ENCODE results near the gene MYBL2. TPM values are rescaled to one million over a fixed set of nuclear protein-coding genes. Genes with fewer than 3 reads are reported as not detected.
"Not testable (repeated sequence)": the region's sequence is repeated elsewhere in the genome, so short reads cannot be mapped to it uniquely, and the experiment has no call there.

Gene MYBL2
- polyA plus RNA-seq, 1 donor (not counting 4 experiments of a cell fraction or from before 2014, with no cell fraction given): 4.0 TPM

GRCh38 chr20:43650997-43651525 lies 15.9 kb upstream of the MYBL2 start:
- no peak for DNase-seq (ENCODE audit: low read depth, low spot score)
- no peaks in the 10 kb centered on the region for H3K4me1 ChIP-seq (ENCODE audit: control insufficient read depth, extremely low read depth, insufficient read depth, low read length)
- H3K4me2 ChIP-seq (ENCODE audit: control insufficient read depth, extremely low read depth, insufficient read depth, low read depth, low read length): no peak overlapping the region
- no peak overlapping the region for H3K4me3 ChIP-seq (ENCODE audit: control insufficient read depth in 2 of 3, extremely low read depth in 1 of 3, insufficient read depth in 2 of 3, low read depth in 1 of 3, low read length in 3 of 3)
- H3K27me3 ChIP-seq (ENCODE audit: control insufficient read depth, extremely low read depth, insufficient read depth, low read length): no peaks in the 10 kb centered on the region
- dilution Hi-C loops (cut with MboI; ENCODE audit: extremely low pct_ligation_motif_present, low sequenced_read_pairs): no loop called here
- H4K20me1 ChIP-seq (ENCODE audit: control insufficient read depth, extremely low read depth, insufficient read depth, low read length): no peaks in the 10 kb centered on the region
- no peaks in the 10 kb centered on the region for H3K79me2 ChIP-seq (ENCODE audit: control insufficient read depth, insufficient read depth, low read length)
- no peak for FAIRE-seq
- TF ChIP-seq EZH2 (IDR thresholded peaks at IDR 0.05; ENCODE audit: low read length) (no peak), CTCF (optimal IDR thresholded peaks at IDR 0.05 in 1 of 3, IDR thresholded peaks at IDR 0.05 in 1 of 3, conservative IDR thresholded peaks at IDR 0.05 in 1 of 3; ENCODE audit: extremely low read depth in 1 of 3, insufficient read depth in 2 of 3, low read length in 3 of 3) (no peak)
- no peak overlapping the region for H2AFZ ChIP-seq (ENCODE audit: control insufficient read depth, low read length)
- peaks cover 1 to 4% of the 10 kb centered on the region in 2 experiments for H3K36me3 ChIP-seq (ENCODE audit: control insufficient read depth in 2 of 2, extremely low read depth in 1 of 2, insufficient read depth in 2 of 2, low read length in 2 of 2)
- H3K9me1 ChIP-seq (ENCODE audit: control insufficient read depth, extremely low read depth, insufficient read depth, low read length): no peaks in the 10 kb centered on the region
- H3K9ac ChIP-seq (ENCODE audit: control insufficient read depth, extremely low read depth, insufficient read depth, low read length): no peak overlapping the region
- no peaks in the 10 kb centered on the region for H3K9me3 ChIP-seq (ENCODE audit: control insufficient read depth, low read depth, low read length)
- H3K27ac ChIP-seq (ENCODE audit: control insufficient read depth, insufficient read depth, low read length): no peak overlapping the region

GRCh38 chr20:43651650-43652184 lies 15.2 kb upstream of the MYBL2 start:
- FAIRE-seq; H3K27ac ChIP-seq (ENCODE audit: control insufficient read depth, insufficient read depth, low read length); H3K4me2 ChIP-seq (ENCODE audit: control insufficient read depth, extremely low read depth, insufficient read depth, low read depth, low read length); H2AFZ ChIP-seq (ENCODE audit: control insufficient read depth, low read length); H4K20me1 ChIP-seq (ENCODE audit: control insufficient read depth, extremely low read depth, insufficient read depth, low read length); H3K27me3 ChIP-seq (ENCODE audit: control insufficient read depth, extremely low read depth, insufficient read depth, low read length); H3K4me1 ChIP-seq (ENCODE audit: control insufficient read depth, extremely low read depth, insufficient read depth, low read length); H3K9ac ChIP-seq (ENCODE audit: control insufficient read depth, extremely low read depth, insufficient read depth, low read length); H3K4me3 ChIP-seq (ENCODE audit: control insufficient read depth in 2 of 3, extremely low read depth in 1 of 3, insufficient read depth in 2 of 3, low read depth in 1 of 3, low read length in 3 of 3); H3K9me3 ChIP-seq (ENCODE audit: control insufficient read depth, low read depth, low read length); dilution Hi-C loops (cut with MboI; ENCODE audit: extremely low pct_ligation_motif_present, low sequenced_read_pairs); H3K79me2 ChIP-seq (ENCODE audit: control insufficient read depth, insufficient read depth, low read length); H3K36me3 ChIP-seq (ENCODE audit: control insufficient read depth in 2 of 2, extremely low read depth in 1 of 2, insufficient read depth in 2 of 2, low read length in 2 of 2); H3K9me1 ChIP-seq (ENCODE audit: control insufficient read depth, extremely low read depth, insufficient read depth, low read length); DNase-seq (ENCODE audit: low read depth, low spot score): not testable (repeated sequence)

GRCh38 chr20:43653966-43654365 lies 12.9 kb upstream of the MYBL2 start:
- H3K4me1 ChIP-seq (ENCODE audit: control insufficient read depth, extremely low read depth, insufficient read depth, low read length): peaks cover 6% of the 10 kb centered on the region
- dilution Hi-C loops (cut with MboI; ENCODE audit: extremely low pct_ligation_motif_present, low sequenced_read_pairs): no loop called here
- no peaks in the 10 kb centered on the region for H3K79me2 ChIP-seq (ENCODE audit: control insufficient read depth, insufficient read depth, low read length)
- TF ChIP-seq EZH2 (IDR thresholded peaks at IDR 0.05; ENCODE audit: low read length) (no peak), CTCF (optimal IDR thresholded peaks at IDR 0.05 in 1 of 3, IDR thresholded peaks at IDR 0.05 in 1 of 3, conservative IDR thresholded peaks at IDR 0.05 in 1 of 3; ENCODE audit: extremely low read depth in 1 of 3, insufficient read depth in 2 of 3, low read length in 3 of 3) (no peak)
- no peaks in the 10 kb centered on the region for H3K36me3 ChIP-seq (ENCODE audit: control insufficient read depth in 2 of 2, extremely low read depth in 1 of 2, insufficient read depth in 2 of 2, low read length in 2 of 2)
- no peak overlapping the region for H3K4me2 ChIP-seq (ENCODE audit: control insufficient read depth, extremely low read depth, insufficient read depth, low read depth, low read length)
- no peak overlapping the region for H3K4me3 ChIP-seq (ENCODE audit: control insufficient read depth in 2 of 3, extremely low read depth in 1 of 3, insufficient read depth in 2 of 3, low read depth in 1 of 3, low read length in 3 of 3)
- no peaks in the 10 kb centered on the region for H3K9me1 ChIP-seq (ENCODE audit: control insufficient read depth, extremely low read depth, insufficient read depth, low read length)
- H3K27ac ChIP-seq (ENCODE audit: control insufficient read depth, insufficient read depth, low read length): no peak overlapping the region
- no peaks in the 10 kb centered on the region for H4K20me1 ChIP-seq (ENCODE audit: control insufficient read depth, extremely low read depth, insufficient read depth, low read length)
- DNase-seq (ENCODE audit: low read depth, low spot score) (no peak), FAIRE-seq (no peak)
- H3K9me3 ChIP-seq (ENCODE audit: control insufficient read depth, low read depth, low read length): no peaks in the 10 kb centered on the region
- no peaks in the 10 kb centered on the region for H3K27me3 ChIP-seq (ENCODE audit: control insufficient read depth, extremely low read depth, insufficient read depth, low read length)
- no peak overlapping the region for H3K9ac ChIP-seq (ENCODE audit: control insufficient read depth, extremely low read depth, insufficient read depth, low read length)
- no peak overlapping the region for H2AFZ ChIP-seq (ENCODE audit: control insufficient read depth, low read length)

GRCh38 chr20:43655176-43655575 lies 11.7 kb upstream of the MYBL2 start:
- H3K9me1 ChIP-seq (ENCODE audit: control insufficient read depth, extremely low read depth, insufficient read depth, low read length); H3K27me3 ChIP-seq (ENCODE audit: control insufficient read depth, extremely low read depth, insufficient read depth, low read length); H2AFZ ChIP-seq (ENCODE audit: control insufficient read depth, low read length); dilution Hi-C loops (cut with MboI; ENCODE audit: extremely low pct_ligation_motif_present, low sequenced_read_pairs); H4K20me1 ChIP-seq (ENCODE audit: control insufficient read depth, extremely low read depth, insufficient read depth, low read length); H3K79me2 ChIP-seq (ENCODE audit: control insufficient read depth, insufficient read depth, low read length); H3K9me3 ChIP-seq (ENCODE audit: control insufficient read depth, low read depth, low read length); DNase-seq (ENCODE audit: low read depth, low spot score); H3K4me3 ChIP-seq (ENCODE audit: control insufficient read depth in 2 of 3, extremely low read depth in 1 of 3, insufficient read depth in 2 of 3, low read depth in 1 of 3, low read length in 3 of 3); FAIRE-seq; H3K4me1 ChIP-seq (ENCODE audit: control insufficient read depth, extremely low read depth, insufficient read depth, low read length); H3K27ac ChIP-seq (ENCODE audit: control insufficient read depth, insufficient read depth, low read length); H3K9ac ChIP-seq (ENCODE audit: control insufficient read depth, extremely low read depth, insufficient read depth, low read length); H3K4me2 ChIP-seq (ENCODE audit: control insufficient read depth, extremely low read depth, insufficient read depth, low read depth, low read length); H3K36me3 ChIP-seq (ENCODE audit: control insufficient read depth in 2 of 2, extremely low read depth in 1 of 2, insufficient read depth in 2 of 2, low read length in 2 of 2): not testable (repeated sequence)
